H1 (cell line): ENCODE results near the gene FAM227B. TPM values are rescaled to one million over a fixed set of nuclear protein-coding genes. Genes with fewer than 3 reads are reported as not detected.

Source experiments
- CTCF ChIA-PET: fragments of 300-600 bp; sonication (Branson Sonifier 250); formaldehyde crosslinking; loops from one replicate; lab custom pipeline; 2021; ENCODE audit not compliant: partially characterized antibody; lab: Charles Lee
- POLR2A ChIA-PET: fragments of 300-600 bp; sonication (Branson Sonifier 250); formaldehyde crosslinking; loops from one replicate; lab custom pipeline; 2021; ENCODE audit warnings: inconsistent platforms; ENCODE audit not compliant: partially characterized antibody; lab: Charles Lee
- DNase-seq, 2 experiments: peaks; one replicate each; pipeline versions ENCODE4 v3.0.0 to v3.0.0-alpha.2; 2010 to 2022; ENCODE audit warnings: low spot score in 2 of 2, low read depth in 1 of 2, mixed read lengths in 1 of 2
- FAIRE-seq: peaks from 2 replicates; lab custom pipeline; 2011; peaks lifted over from hg19 to GRCh38; lab: Jason Lieb, UNC
- H2AFZ ChIP-seq: 2 replicates; pipeline ENCODE4 v1.8.1; 2012; ENCODE audit warnings: low read length, inconsistent platforms
- H2AK5ac ChIP-seq: 2 replicates; pipeline ENCODE4 v1.6.1; 2013; ENCODE audit warnings: low read depth, low read length
- H2BK120ac ChIP-seq: replicated peaks from 2 replicates; pipeline ENCODE3; 2013; ENCODE audit warnings: low read depth, low read length, inconsistent platforms
- H2BK12ac ChIP-seq: 2 replicates; pipeline ENCODE4 v1.6.1; 2013; ENCODE audit warnings: low read depth, low read length
- H2BK15ac ChIP-seq: 2 replicates; pipeline ENCODE4 v1.6.1; 2013; ENCODE audit warnings: low read length
- H2BK20ac ChIP-seq: 2 replicates; pipeline ENCODE4 v1.6.1; 2013; ENCODE audit warnings: low read length
- H2BK5ac ChIP-seq: 2 replicates; pipeline ENCODE4 v1.6.1; 2013; ENCODE audit warnings: low read depth, low read length
- H3K14ac ChIP-seq: 2 replicates; pipeline ENCODE4 v1.6.1; 2013; ENCODE audit warnings: inconsistent platforms; ENCODE audit not compliant: insufficient read length
- H3K18ac ChIP-seq: 2 replicates; pipeline ENCODE4 v1.6.1; 2013; ENCODE audit warnings: low read length; ENCODE audit errors: extremely low read depth
- H3K23ac ChIP-seq: 2 replicates; pipeline ENCODE4 v1.6.1; 2013; ENCODE audit warnings: inconsistent platforms; ENCODE audit not compliant: insufficient read length
- H3K23me2 ChIP-seq: 2 replicates; pipeline ENCODE4 v1.6.1; 2013; ENCODE audit warnings: low read depth, low read length
- H3K27ac ChIP-seq: 2 replicates; pipeline ENCODE4 v1.6.1; 2011; ENCODE audit warnings: low read depth, low read length, inconsistent platforms
- H3K27me3 ChIP-seq, 4 experiments: replicated peaks in 1 of 4; 1 replicate in 1 of 4; 2 replicates in 3 of 4; pipeline versions ENCODE4 v1.6.1 to v1.8.1; 2011 to 2013; ENCODE audit warnings: low read length in 3 of 4, mild to moderate bottlenecking in 3 of 4, inconsistent platforms in 2 of 4, mixed read lengths in 2 of 4, moderate library complexity in 1 of 4; ENCODE audit not compliant: control insufficient read depth in 3 of 4, insufficient read depth in 3 of 4; ENCODE audit errors: extremely low read depth in 1 of 4
- H3K36me3 ChIP-seq, 4 experiments: 2 replicates each; pipeline versions ENCODE4 v1.6.1 to v1.8.1; 2011 to 2013; ENCODE audit warnings: mild to moderate bottlenecking in 4 of 4, low read length in 3 of 4, moderate library complexity in 2 of 4, control low read depth in 1 of 4, inconsistent platforms in 1 of 4; ENCODE audit not compliant: insufficient read depth in 4 of 4, control insufficient read depth in 2 of 4
- H3K4ac ChIP-seq: replicated peaks from 2 replicates; pipeline ENCODE3; 2013; ENCODE audit warnings: low read length, low read depth, mixed read lengths, inconsistent platforms; ENCODE audit not compliant: insufficient read length
- H3K4me1 ChIP-seq, 4 experiments: replicated peaks in 1 of 4; 1 replicate in 1 of 4; 2 replicates in 3 of 4; pipeline versions ENCODE4 v1.6.1 to v1.8.1; 2011 to 2013; ENCODE audit warnings: low read length in 3 of 4, inconsistent platforms in 2 of 4, mixed read lengths in 1 of 4; ENCODE audit not compliant: insufficient read depth in 4 of 4, control insufficient read depth in 3 of 4
- H3K4me2 ChIP-seq, 2 experiments: 2 replicates each; pipeline versions ENCODE4 v1.6.1 to v1.8.1; 2011 to 2013; ENCODE audit warnings: low read depth in 2 of 2, low read length in 2 of 2, control low read depth in 1 of 2, inconsistent platforms in 1 of 2, mild to moderate bottlenecking in 1 of 2; ENCODE audit not compliant: insufficient read depth in 1 of 2
- H3K4me3 ChIP-seq, 4 experiments: fragments of 200-600, 300-600 bp in 1 of 4; sonication (generic), shearing (Covaris generic), sonication (Bioruptor Twin) in 1 of 4; 2 replicates each; pipeline versions ENCODE4 v1.5.1 to v1.8.1; 2011 to 2016; ENCODE audit warnings: low read length in 4 of 4, low read depth in 3 of 4, control low read depth in 2 of 4, inconsistent platforms in 2 of 4, mild to moderate bottlenecking in 2 of 4, mixed read lengths in 1 of 4, moderate library complexity in 1 of 4; ENCODE audit not compliant: insufficient read depth in 2 of 4; ENCODE audit errors: extremely low read depth in 1 of 4
- H3K56ac ChIP-seq: replicated peaks from 2 replicates; pipeline ENCODE3; 2013; ENCODE audit warnings: low read depth, mild to moderate bottlenecking, mixed read lengths, low read length, inconsistent platforms; ENCODE audit not compliant: insufficient read length
- H3K79me1 ChIP-seq: 2 replicates; pipeline ENCODE4 v1.6.1; 2013; ENCODE audit warnings: low read depth, low read length, control low read depth
- H3K79me2 ChIP-seq, 2 experiments: 2 replicates each; pipeline versions ENCODE4 v1.6.1 to v1.8.1; 2012 to 2013; ENCODE audit warnings: low read length in 2 of 2, mild to moderate bottlenecking in 2 of 2, inconsistent platforms in 1 of 2; ENCODE audit not compliant: insufficient read depth in 2 of 2, control insufficient read depth in 1 of 2
- H3K9ac ChIP-seq, 4 experiments: replicated peaks in 1 of 4; 1 replicate in 1 of 4; 2 replicates in 3 of 4; pipeline versions ENCODE4 v1.6.1 to v1.8.1; 2011 to 2013; ENCODE audit warnings: low read depth in 3 of 4, low read length in 3 of 4, control low read depth in 2 of 4, mild to moderate bottlenecking in 2 of 4, moderate library complexity in 2 of 4, inconsistent platforms in 1 of 4; ENCODE audit errors: extremely low read depth in 1 of 4
- H3K9me3 ChIP-seq, 2 experiments: 2 replicates each; pipeline versions ENCODE4 v1.6.1 to v1.8.1; 2012 to 2013; ENCODE audit warnings: mild to moderate bottlenecking in 2 of 2, moderate library complexity in 2 of 2, control low read depth in 1 of 2, inconsistent platforms in 1 of 2, low read depth in 1 of 2, low read length in 1 of 2, mixed read lengths in 1 of 2; ENCODE audit not compliant: insufficient read depth in 2 of 2
- H4K20me1 ChIP-seq, 2 experiments: replicated peaks in 1 of 2; 2 replicates each; pipeline versions ENCODE3 to v1.8.1; 2011 to 2013; ENCODE audit warnings: inconsistent platforms in 2 of 2, low read length in 2 of 2, mild to moderate bottlenecking in 1 of 2; ENCODE audit not compliant: insufficient read depth in 2 of 2, control insufficient read depth in 1 of 2
- H4K5ac ChIP-seq: 2 replicates; pipeline ENCODE4 v1.6.1; 2013; ENCODE audit warnings: low read length, low read depth, mixed read lengths, inconsistent platforms; ENCODE audit not compliant: insufficient read length
- H4K8ac ChIP-seq: 2 replicates; pipeline ENCODE4 v1.8.0; 2013; ENCODE audit warnings: mild to moderate bottlenecking, moderate library complexity, low read length, inconsistent platforms; ENCODE audit not compliant: insufficient read depth; ENCODE audit errors: extremely low read depth
- H4K91ac ChIP-seq: replicated peaks from 2 replicates; pipeline ENCODE3; 2013; ENCODE audit warnings: low read length, mixed read lengths, inconsistent platforms; ENCODE audit not compliant: insufficient read length
- ASH2L ChIP-seq: fragments of 200-600, 300-600 bp; sonication (generic); IDR thresholded peaks from one replicate; pipeline ENCODE4 v1.7.1; 2017; ENCODE audit warnings: low read length
- ATF2 ChIP-seq: IDR thresholded peaks from 2 replicates; pipeline ENCODE4 v1.6.1; 2012; ENCODE audit warnings: low read length, inconsistent platforms
- E2F6 ChIP-seq: IDR thresholded peaks from 2 replicates; pipeline ENCODE4 v1.6.1; 2012; ENCODE audit warnings: inconsistent platforms
- EGR1 ChIP-seq: IDR thresholded peaks from 2 replicates; pipeline ENCODE4 v1.6.1; 2011; ENCODE audit warnings: low read depth, low read length, borderline replicate concordance
- GTF2F1 ChIP-seq: IDR thresholded peaks from 2 replicates; pipeline ENCODE4 v1.6.1; 2012; ENCODE audit warnings: low read depth, low read length, improper control_type of control experiment, borderline replicate concordance
- KDM5A ChIP-seq: fragments of 200-600 bp; IDR thresholded peaks from 2 replicates; pipeline ENCODE4 v1.7.1; 2012; ENCODE audit warnings: mild to moderate bottlenecking, low read length, inconsistent platforms, mixed read lengths
- NANOG ChIP-seq: IDR thresholded peaks from 2 replicates; pipeline ENCODE4 v1.6.1; 2011; ENCODE audit warnings: low read length, low read depth, mild to moderate bottlenecking, inconsistent platforms; ENCODE audit not compliant: insufficient read depth, poor library complexity, severe bottlenecking
- NRF1 ChIP-seq: IDR thresholded peaks from 2 replicates; pipeline ENCODE4 v1.6.1; 2011; ENCODE audit warnings: mild to moderate bottlenecking, low read depth, low read length, improper control_type of control experiment
- POLR2AphosphoS5 ChIP-seq: IDR thresholded peaks from 2 replicates; pipeline ENCODE4 v1.6.1; 2011; ENCODE audit warnings: low read depth, low read length
- SRF ChIP-seq: IDR thresholded peaks from 2 replicates; pipeline ENCODE4 v1.6.1; 2011; ENCODE audit warnings: mild to moderate bottlenecking, low read depth, low read length, moderate library complexity
- SUZ12 ChIP-seq: fragments of 200-600 bp; sonication (generic); IDR thresholded peaks from 2 replicates; pipeline ENCODE4 v1.6.1; 2012; ENCODE audit warnings: mild to moderate bottlenecking, inconsistent platforms, low read length, moderate library complexity, mixed read lengths
- YY1 ChIP-seq: IDR thresholded peaks from 2 replicates; pipeline ENCODE4 v1.6.1; 2011; ENCODE audit warnings: low read depth, mild to moderate bottlenecking, low read length
- ZNF274 ChIP-seq: IDR thresholded peaks from 2 replicates; pipeline ENCODE4 v1.7.0; 2012; ENCODE audit warnings: low read length, borderline replicate concordance; ENCODE audit errors: extremely low read depth
- WGBS, 2 experiments: shearing (Covaris generic) in 1 of 2; methylation state at CpG; one replicate each; pipeline versions ENCODE4 v1.1.6 to v1.1.7; 2013 to 2015; ENCODE audit warnings: low lambda C conversion rate in 2 of 2, mixed read lengths in 2 of 2, inconsistent platforms in 1 of 2, low coverage in 1 of 2, missing lambda C conversion rate in 1 of 2; ENCODE audit not compliant: insufficient replicate concordance in 2 of 2, insufficient coverage in 1 of 2, insufficient read length in 1 of 2; ENCODE audit errors: extremely low coverage in 1 of 2, missing lambda C conversion rate in 1 of 2; 5-methylcytosine and 5-hydroxymethylcytosine counted together
- polyA plus RNA-seq, 7 experiments: library from polyadenylated mRNA; depleted of rRNA in 3 of 7; stranded (reverse) in 5 of 7; unstranded in 2 of 7; fragments of >200 nt in 5 of 7; fragments of 200-250 nt in 2 of 7; gene quantifications; 1 replicate in 5 of 7; 2 replicates in 1 of 7; 4 replicates in 1 of 7; pipeline versions ENCODE4 v1.2.1 to v1.2.3, GENCODE V29; 2011 to 2013; ENCODE audit warnings: missing spikeins in 2 of 7, mixed read lengths in 2 of 7
- total RNA-seq: library from RNA; stranded (reverse); fragmentation: NEBNext Ultra II Directional; extraction: Animal tissue kit (Norgen Biotek cat#: 25700); gene quantifications from 2 replicates; pipeline ENCODE4 v1.2.1, GENCODE V29; 2021

Gene FAM227B
- total and polyA plus RNA-seq, 2 of the 8 experiments (the other 6 are each of a cell fraction or from before 2014, with no cell fraction given): 4.0 to 6.5 TPM

GRCh38 chr15:49278751-49279150 is 341.9 kb downstream of the FAM227B start:
- Histone ChIP-seq H4K8ac (no peak overlapping the region), H2BK20ac (no peak overlapping the region), H2BK15ac (no peak overlapping the region), H3K56ac (no peak overlapping the region), H4K91ac (no peak overlapping the region), H3K27ac (no peak overlapping the region), H3K4me1 (peaks cover 0 to 2% (median 0%) of the 10 kb centered on the region in 4 experiments; a peak in 1 of 7 replicates), H3K27me3 (no peaks in the 10 kb centered on the region), H3K4me3 (no peak overlapping the region), H3K23ac (no peak overlapping the region), H2AFZ (no peak overlapping the region), H4K5ac (no peak overlapping the region), H3K23me2 (peaks cover 3% of the 10 kb centered on the region; the same call in 1 of the 2 replicates), H3K9me3 (no peaks in the 10 kb centered on the region), H2AK5ac (no peak overlapping the region), H2BK5ac (no peak overlapping the region), H3K79me1 (no peaks in the 10 kb centered on the region), H2BK12ac (no peak overlapping the region), H3K9ac (no peak overlapping the region), H3K4ac (no peak overlapping the region), H3K4me2 (no peak overlapping the region), H2BK120ac (no peak overlapping the region), H3K79me2 (no peaks in the 10 kb centered on the region), H3K36me3 (peaks cover 0 to 2% (median 0%) of the 10 kb centered on the region in 4 experiments; a peak in 1 of 8 replicates), H3K14ac (no peak overlapping the region), H4K20me1 (no peaks in the 10 kb centered on the region), H3K18ac (no peak overlapping the region)
- POLR2A ChIA-PET: no interaction called here
- DNase-seq (no peak), FAIRE-seq (no peak)
- WGBS, 2 experiments: 93% methylated on average over 5 of the region's 5 CpGs; no CpG with 5 or more reads in 1 of the 2 experiments
- CTCF ChIA-PET: no interaction called here
- TF ChIP-seq SUZ12 (no peak), YY1 (no peak), GTF2F1 (no peak), NANOG (no peak), ZNF274 (no peak), E2F6 (no peak), EGR1 (no peak), KDM5A (no peak), POLR2AphosphoS5 (no peak), ASH2L (no peak), ATF2 (no peak), NRF1 (no peak), SRF (no peak)
